Measurements from ENCODE around the gene DNM3.

- TF ChIP-seq, protein P1, sequence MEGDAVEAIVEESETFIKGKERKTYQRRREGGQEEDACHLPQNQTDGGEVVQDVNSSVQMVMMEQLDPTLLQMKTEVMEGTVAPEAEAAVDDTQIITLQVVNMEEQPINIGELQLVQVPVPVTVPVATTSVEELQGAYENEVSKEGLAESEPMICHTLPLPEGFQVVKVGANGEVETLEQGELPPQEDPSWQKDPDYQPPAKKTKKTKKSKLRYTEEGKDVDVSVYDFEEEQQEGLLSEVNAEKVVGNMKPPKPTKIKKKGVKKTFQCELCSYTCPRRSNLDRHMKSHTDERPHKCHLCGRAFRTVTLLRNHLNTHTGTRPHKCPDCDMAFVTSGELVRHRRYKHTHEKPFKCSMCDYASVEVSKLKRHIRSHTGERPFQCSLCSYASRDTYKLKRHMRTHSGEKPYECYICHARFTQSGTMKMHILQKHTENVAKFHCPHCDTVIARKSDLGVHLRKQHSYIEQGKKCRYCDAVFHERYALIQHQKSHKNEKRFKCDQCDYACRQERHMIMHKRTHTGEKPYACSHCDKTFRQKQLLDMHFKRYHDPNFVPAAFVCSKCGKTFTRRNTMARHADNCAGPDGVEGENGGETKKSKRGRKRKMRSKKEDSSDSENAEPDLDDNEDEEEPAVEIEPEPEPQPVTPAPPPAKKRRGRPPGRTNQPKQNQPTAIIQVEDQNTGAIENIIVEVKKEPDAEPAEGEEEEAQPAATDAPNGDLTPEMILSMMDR (IDR thresholded peaks at IDR 0.05), result no peak
- TF ChIP-seq EZH2 (IDR thresholded peaks at IDR 0.05) (no peak), EZH2phosphoT487 (IDR thresholded peaks at IDR 0.05) (no peak)
Measured at GRCh38 chr1:172149346-172149745, 308.0 kb downstream of the DNM3 start.

Data from neural progenitor cell (in vitro differentiated cells).